IMR-90 (cell line): Measurements from ENCODE around the gene SNRNP70. TPM values are rescaled to one million over a fixed set of nuclear protein-coding genes. Genes with fewer than 3 reads are reported as not detected.

Source experiments
- ATAC-seq: fragments of 200-7000 bp; cut with Tn5 transposase; 2 replicates; pipeline ENCODE4 v1.9.1; 2020; ENCODE audit warnings: low read depth, mild to moderate bottlenecking, moderate library complexity
- BruUV-seq: library from RNA; stranded (reverse); fragments of 400-500 nt; replicated peaks from 2 replicates; lab custom pipeline; 2021; lab: Mats Ljungman, UMichigan
- CTCF ChIA-PET: fragments of 300-600 bp; formaldehyde crosslinking; extraction: SDS; loops from one replicate; lab custom pipeline; 2021; ENCODE audit warnings: antibody characterized with exemption; lab: Yijun Ruan, JAX
- POLR2A ChIA-PET: fragments of 300-600 bp; sonication (Branson Sonifier 250); formaldehyde crosslinking; loops from one replicate; lab custom pipeline; 2022; ENCODE audit warnings: antibody characterized with exemption; ENCODE audit not compliant: unreplicated experiment; lab: Charles Lee
- DNase-seq: peaks from one replicate; pipeline ENCODE4 v3.0.0; 2013
- H2AFZ ChIP-seq: replicated peaks from 2 replicates; pipeline ENCODE3; 2013; ENCODE audit warnings: low read length, mild to moderate bottlenecking; ENCODE audit not compliant: poor library complexity
- H2AK5ac ChIP-seq: 2 replicates; pipeline ENCODE4 v1.6.1; 2013; ENCODE audit warnings: low read depth, low read length, inconsistent platforms
- H2AK9ac ChIP-seq: replicated peaks from 2 replicates; pipeline ENCODE3; 2013; ENCODE audit warnings: mild to moderate bottlenecking, low read depth, low read length, moderate library complexity; ENCODE audit not compliant: poor library complexity
- H2BK120ac ChIP-seq: 2 replicates; pipeline ENCODE4 v1.6.1; 2013; ENCODE audit warnings: low read depth, low read length, inconsistent platforms
- H2BK15ac ChIP-seq: 3 replicates; pipeline ENCODE4 v1.6.1; 2013; ENCODE audit warnings: low read depth, low read length, inconsistent platforms
- H2BK20ac ChIP-seq: 2 replicates; pipeline ENCODE4 v1.6.1; 2013; ENCODE audit warnings: low read depth, mild to moderate bottlenecking, inconsistent platforms, low read length, moderate library complexity
- H2BK5ac ChIP-seq: 2 replicates; pipeline ENCODE4 v1.6.1; 2013; ENCODE audit warnings: mild to moderate bottlenecking, low read depth, low read length, inconsistent platforms; ENCODE audit not compliant: poor library complexity, severe bottlenecking
- H3K14ac ChIP-seq: replicated peaks from 2 replicates; pipeline ENCODE4 v1.6.1; 2013; ENCODE audit warnings: low read depth, low read length, inconsistent platforms
- H3K18ac ChIP-seq: 2 replicates; pipeline ENCODE4 v1.6.1; 2013; ENCODE audit warnings: low read depth, low read length, control low read depth
- H3K23ac ChIP-seq: 2 replicates; pipeline ENCODE4 v1.6.1; 2013; ENCODE audit warnings: low read depth, low read length, inconsistent platforms
- H3K27ac ChIP-seq: 2 replicates; pipeline ENCODE4 v1.5.1; 2013; ENCODE audit warnings: mild to moderate bottlenecking, control low read depth, low read length; ENCODE audit not compliant: insufficient read depth
- H3K27me3 ChIP-seq: 2 replicates; pipeline ENCODE4 v1.6.1; 2013; ENCODE audit warnings: low read length; ENCODE audit not compliant: control insufficient read depth, insufficient read depth
- H3K36me3 ChIP-seq: 2 replicates; pipeline ENCODE4 v1.6.1; 2013; ENCODE audit warnings: low read length, mixed read lengths; ENCODE audit not compliant: control insufficient read depth, insufficient read depth
- H3K4ac ChIP-seq: 2 replicates; pipeline ENCODE4 v1.6.1; 2013; ENCODE audit warnings: low read depth, low read length, inconsistent platforms
- H3K4me1 ChIP-seq: 2 replicates; pipeline ENCODE4 v1.6.1; 2013; ENCODE audit warnings: low read length, mixed read lengths; ENCODE audit not compliant: control insufficient read depth, insufficient read depth
- H3K4me2 ChIP-seq: 2 replicates; pipeline ENCODE4 v1.6.1; 2013; ENCODE audit warnings: low read depth, mild to moderate bottlenecking, control low read depth, low read length, moderate library complexity
- H3K4me3 ChIP-seq: 2 replicates; pipeline ENCODE4 v1.5.1; 2013; ENCODE audit warnings: low read depth, mild to moderate bottlenecking, control low read depth, low read length, moderate library complexity; ENCODE audit not compliant: insufficient read depth
- H3K56ac ChIP-seq: 2 replicates; pipeline ENCODE4 v1.6.1; 2013; ENCODE audit warnings: low read length, inconsistent platforms; ENCODE audit not compliant: insufficient read depth; ENCODE audit errors: extremely low read depth
- H3K79me1 ChIP-seq, 2 experiments: 2 replicates each; pipeline ENCODE4 v1.6.1; 2013; ENCODE audit warnings: low read length in 2 of 2, inconsistent platforms in 1 of 2, low read depth in 1 of 2
- H3K9ac ChIP-seq: 2 replicates; pipeline ENCODE4 v1.6.1; 2013; ENCODE audit warnings: low read depth, low read length, control low read depth
- H3K9me1 ChIP-seq: 2 replicates; pipeline ENCODE4 v1.6.1; 2013; ENCODE audit warnings: low read length, inconsistent platforms; ENCODE audit not compliant: insufficient read depth
- H3K9me3 ChIP-seq: 2 replicates; pipeline ENCODE4 v1.6.1; 2013; ENCODE audit warnings: low read length; ENCODE audit not compliant: control insufficient read depth, insufficient read depth
- H4K20me1 ChIP-seq: 2 replicates; pipeline ENCODE4 v1.6.1; 2013; ENCODE audit warnings: low read length, inconsistent platforms; ENCODE audit not compliant: insufficient read depth
- H4K5ac ChIP-seq: 2 replicates; pipeline ENCODE4 v1.6.1; 2013; ENCODE audit warnings: mild to moderate bottlenecking, low read depth, low read length, control low read depth
- H4K8ac ChIP-seq, 2 experiments: 2 replicates each; pipeline ENCODE4 v1.6.1; 2013; ENCODE audit warnings: low read depth in 2 of 2, low read length in 2 of 2, control low read depth in 1 of 2, inconsistent platforms in 1 of 2
- H4K91ac ChIP-seq: 2 replicates; pipeline ENCODE4 v1.6.1; 2013; ENCODE audit warnings: low read depth, low read length, inconsistent platforms; ENCODE audit not compliant: insufficient read depth
- MAZ ChIP-seq: IDR thresholded peaks from 2 replicates; pipeline ENCODE4 v1.6.1; 2012; ENCODE audit warnings: low read depth, mild to moderate bottlenecking, low read length, improper control_type of control experiment, moderate library complexity, borderline replicate concordance
- RAD21 ChIP-seq: IDR thresholded peaks from 2 replicates; pipeline ENCODE4 v1.6.1; 2012; ENCODE audit warnings: low read length, improper control_type of control experiment
- SMC3 ChIP-seq: fragments of 150-350 bp; IDR thresholded peaks from 2 replicates; pipeline ENCODE4 v1.6.1; 2016; ENCODE audit warnings: low read depth, mild to moderate bottlenecking, antibody characterized with exemption, low read length, moderate library complexity
- WGBS, 2 experiments: methylation state at CpG; one replicate each; pipeline versions ENCODE4 v1.1.5 to v1.1.7; 2013; ENCODE audit warnings: missing lambda C conversion rate in 2 of 2; ENCODE audit not compliant: insufficient read length in 1 of 2; ENCODE audit errors: extremely low coverage in 2 of 2; 5-methylcytosine and 5-hydroxymethylcytosine counted together
- dilution Hi-C: fragments of 300-500 bp; cut with HindIII; formaldehyde crosslinking; loops from one replicate; pipeline ENCODE4 v1.14.3; 2018; ENCODE audit warnings: low sequenced_read_pairs; ENCODE audit not compliant: unreplicated experiment
- in situ Hi-C: fragments of 300-500 bp; cut with MboI; formaldehyde crosslinking; loops from 3 replicates; pipeline ENCODE4 v1.14.3; 2019; ENCODE audit warnings: low sequenced_read_pairs, inconsistent platforms, mixed read lengths
- intact Hi-C: fragments of 100-400 bp; cut with micrococcal nuclease; formaldehyde crosslinking; loops from 2 replicates; pipeline ENCODE4 v1.10.0; 2022
- polyA plus RNA-seq, 3 experiments: library from polyadenylated mRNA; depleted of rRNA; stranded (reverse); fragments of >200 nt; gene quantifications; 2 replicates each; pipeline ENCODE4 v1.2.3, GENCODE V29; 2012; ENCODE audit warnings: low replicate concordance in 1 of 3
- total RNA-seq: library from RNA; depleted of rRNA; stranded (reverse); fragments of >200 nt; gene quantifications from 2 replicates; pipeline ENCODE4 v1.2.3, GENCODE V29; 2012

The SNRNP70 gene
- total and polyA plus RNA-seq, 2 of the 4 experiments (the other 2 are of a cell fraction): 72.8 to 200 TPM

DNA sequence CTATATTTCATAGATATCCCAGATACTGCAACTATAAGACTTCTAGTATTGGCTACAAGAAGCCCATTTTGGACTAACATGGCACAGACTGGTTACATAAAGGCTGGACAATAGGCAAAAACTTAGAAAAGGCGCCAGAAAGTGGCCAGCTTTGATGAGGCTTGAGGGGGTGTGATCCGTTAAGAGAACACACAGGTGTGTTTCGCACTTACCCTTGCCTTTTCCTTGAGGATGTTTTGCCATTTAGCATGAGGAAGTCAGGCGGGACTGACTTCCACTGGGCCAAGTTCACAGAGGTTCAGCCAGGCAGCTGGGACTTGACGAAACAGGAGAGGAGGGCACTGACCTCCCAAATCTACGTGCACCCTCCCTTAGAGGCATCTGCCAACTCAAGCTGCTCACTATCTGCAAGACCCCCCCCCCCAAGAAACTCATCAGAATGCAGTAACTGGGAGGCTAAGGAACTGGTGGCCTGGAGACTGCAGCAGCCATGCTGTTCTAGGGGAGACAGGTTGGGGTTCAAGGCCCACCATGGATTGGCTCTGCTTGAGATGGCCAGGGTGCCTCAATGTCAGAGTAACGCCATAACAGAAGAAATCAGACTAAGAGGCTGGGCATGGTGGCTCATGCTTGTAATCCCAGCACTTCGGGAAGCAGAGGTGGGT is 24.4 kb downstream of the SNRNP70 start:
- Histone ChIP-seq H4K20me1 (peaks cover 31% of the 10 kb centered on the region), H3K27ac (no peak overlapping the region), H2BK120ac (no peak overlapping the region), H3K18ac (no peak overlapping the region), H3K4ac (no peak overlapping the region), H3K36me3 (peaks cover 46% of the 10 kb centered on the region), H2AK5ac (0 out of 2 replicates have a peak overlapping the region, but pooled peaks have one; percentile 8), H4K8ac (no peak overlapping the region), H4K5ac (no peak overlapping the region), H3K14ac (no peak overlapping the region), H2BK5ac (no peak overlapping the region), H3K56ac (no peak overlapping the region), H3K79me1 (peaks cover 8 to 44% of the 10 kb centered on the region in 2 experiments; a peak in 3 of 4 replicates), H3K9me3 (no peaks in the 10 kb centered on the region), H3K9ac (no peak overlapping the region), H3K23ac (no peak overlapping the region), H3K4me2 (no peak overlapping the region), H3K4me3 (no peak overlapping the region), H3K9me1 (peaks cover 15% of the 10 kb centered on the region), H2BK15ac (no peak overlapping the region), H2AK9ac (no peak overlapping the region), H2BK20ac (no peak overlapping the region), H2AFZ (no peak overlapping the region), H4K91ac (no peak overlapping the region), H3K4me1 (peaks cover 4% of the 10 kb centered on the region), H3K27me3 (no peaks in the 10 kb centered on the region)
- BruUV-seq: no TSS peak
- ChIA-PET POLR2A (no interaction called here), CTCF (interaction anchor here (1.1 to 1.5 kb wide), 2 partner anchors 12 to 89 kb away, joined by 3 to 4 read pairs; no protein-coding TSS in a partner anchor)
- dilution Hi-C loops: no loop called here
- DNase-seq (no peak), ATAC-seq (no peak)
- in situ Hi-C loops: no loop called here
- WGBS, 2 experiments: 100% methylated on average over 2 of the region's 8 CpGs; no CpG with 5 or more reads in 1 of the 2 experiments
- TF ChIP-seq MAZ (no peak), SMC3 (no peak), RAD21 (no peak)
- intact Hi-C loops: loop anchor here (5.0 kb wide), 1 partner anchor 88 kb away; no protein-coding TSS in a partner anchor
